Thoracic aorta (tissue), 2 donors: ENCODE measurements around the gene RPTOR. TPM values are rescaled to one million over a fixed set of nuclear protein-coding genes. Genes with fewer than 3 reads are reported as not detected.

ENCODE experiments used
- ATAC-seq: fragments of 150-250 bp; one replicate; pipeline ENCODE4 v1.8.0; 2017; ENCODE audit warnings: low read depth; ENCODE audit not compliant: insufficient number of reproducible peaks, low FRiP score
- DNase-seq: peaks from one replicate; pipeline ENCODE4 v3.0.0-alpha.2; 2020; ENCODE audit warnings: low spot score
- H3K27ac ChIP-seq, 2 donors: fragments of 200-600 bp; sonication (generic); 1 replicate in 1 of 2; 2 replicates in 1 of 2; pipeline ENCODE4 v1.5.1; 2016; ENCODE audit warnings: mild to moderate bottlenecking in 2 of 2, moderate library complexity in 2 of 2
- H3K27me3 ChIP-seq: fragments of 200-600 bp; sonication (generic); replicated peaks from 2 replicates; pipeline ENCODE4 v1.6.0; 2016; ENCODE audit warnings: mild to moderate bottlenecking; ENCODE audit not compliant: insufficient read depth
- H3K36me3 ChIP-seq: fragments of 200-600 bp; sonication (generic); one replicate; pipeline ENCODE4 v1.5.1; 2016
- H3K4me1 ChIP-seq, 2 donors: fragments of 200-600 bp; sonication (generic); 1 replicate in 1 of 2; 2 replicates in 1 of 2; pipeline versions ENCODE4 v1.5.1 to v1.6.0; 2016; ENCODE audit warnings: low read depth in 2 of 2, mild to moderate bottlenecking in 1 of 2; ENCODE audit not compliant: control insufficient read depth in 1 of 2
- H3K4me3 ChIP-seq: fragments of 200-600 bp; sonication (generic); 2 replicates; pipeline ENCODE4 v1.5.1; 2016; ENCODE audit warnings: mild to moderate bottlenecking
- H3K9me3 ChIP-seq: fragments of 200-600 bp; sonication (generic); 2 replicates; pipeline ENCODE4 v1.5.1; 2016
- CTCF ChIP-seq: fragments of 200-600 bp; sonication (generic); IDR thresholded peaks from one replicate; pipeline ENCODE4 v1.5.1; 2019; ENCODE audit warnings: antibody characterized with exemption
- total RNA-seq, 2 donors: library from RNA; depleted of rRNA; stranded (reverse); fragments of >200 nt; gene quantifications; one replicate each; pipeline versions ENCODE4 v1.1.0 to v1.2.3, GENCODE V29; 2016

Gene RPTOR
- total RNA-seq, 2 donors from 2014 or later, result 42.0 to 47.4 TPM

DNA sequence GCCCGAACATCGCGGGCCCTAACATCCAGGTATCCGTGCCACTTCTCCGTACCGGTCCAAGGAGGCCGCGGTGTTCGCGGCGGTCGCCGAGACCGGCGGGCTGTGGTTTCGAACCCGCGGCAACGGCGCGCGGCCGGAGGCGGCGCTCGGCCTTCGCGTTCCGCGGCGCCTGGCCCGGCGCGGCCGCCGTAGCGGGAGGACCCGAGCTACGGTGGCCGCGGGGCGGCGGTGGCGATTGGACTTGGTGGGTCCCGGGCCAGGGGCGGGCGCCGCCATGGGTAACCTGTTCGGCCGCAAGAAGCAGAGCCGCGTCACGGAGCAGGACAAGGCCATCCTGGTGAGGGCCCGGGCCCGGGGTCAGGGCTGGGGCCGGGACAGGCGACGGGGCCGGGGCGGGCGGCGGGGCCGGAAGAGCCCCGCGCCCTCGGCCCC lies 447.0 kb downstream of the RPTOR start, which contains the start of gene CHMP6:
Gene CHMP6, plus strand, starts transcription at position 197 of the 432 bp plus-strand sequence. Its CDS starts 78 bp downstream, at position 275.
- TF ChIP-seq CTCF, result no peak
- DNase-seq (no peak), ATAC-seq (no peak)
- Histone ChIP-seq H3K4me3 (peak within 1 kb of the TSS; percentile 81), H3K27me3 (no peaks in the 10 kb centered on the region), H3K4me1 (peaks cover 16 to 56% of the 10 kb centered on the region in 2 donors), H3K9me3 (no peaks in the 10 kb centered on the region), H3K36me3 (peaks cover 16% of the 10 kb centered on the region), H3K27ac (no peak within 1 kb of the TSS)

DNA sequence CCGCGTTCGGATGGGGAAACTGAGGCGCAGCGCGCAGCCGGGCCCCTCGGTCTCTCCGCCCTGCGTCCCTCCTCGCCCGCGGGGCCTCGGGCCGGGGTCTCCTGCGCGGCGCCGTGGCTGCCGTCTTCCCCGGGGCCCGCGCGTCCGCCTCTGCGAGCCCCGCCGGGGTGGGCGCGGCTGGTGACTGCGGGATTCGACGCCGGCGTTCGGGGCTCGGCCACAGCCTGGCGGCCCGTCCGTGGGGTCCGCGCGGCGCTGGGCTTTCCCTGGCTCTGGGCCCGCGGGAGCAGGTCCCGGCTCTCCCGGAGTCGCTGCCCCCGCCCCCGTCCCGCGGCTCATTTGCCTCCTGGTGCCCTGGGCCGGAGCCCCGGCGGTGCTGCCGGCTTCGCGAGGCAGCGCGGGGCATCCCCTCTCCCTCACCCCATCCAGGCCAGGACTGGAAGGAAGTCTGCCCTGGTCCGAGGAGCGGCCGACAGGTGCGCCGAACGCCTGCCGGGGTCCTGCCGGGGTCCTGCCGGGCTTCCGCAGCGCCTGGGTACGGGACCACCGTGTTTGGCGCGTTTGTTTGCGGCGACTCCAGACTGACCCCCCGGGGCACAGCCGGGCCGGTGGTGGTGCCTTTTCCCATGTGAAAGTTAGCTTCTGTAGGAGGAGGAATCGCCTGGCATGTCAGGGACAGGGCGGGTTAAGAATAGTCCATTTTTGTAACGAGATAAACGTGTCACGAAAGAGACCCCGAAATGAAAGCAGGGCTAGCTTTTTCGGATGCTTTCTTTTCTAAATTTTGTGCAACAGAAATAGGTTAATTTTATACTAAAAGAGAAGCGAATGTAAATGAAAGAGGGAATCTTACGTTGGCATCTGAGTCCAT lies 447.7 kb downstream of the RPTOR start:
- peak overlapping the region; percentile 81 for H3K4me3 ChIP-seq
- no peaks in the 10 kb centered on the region for H3K27me3 ChIP-seq
- peaks cover 22% of the 10 kb centered on the region for H3K36me3 ChIP-seq
- H3K9me3 ChIP-seq, result no peaks in the 10 kb centered on the region
- ATAC-seq, result peak; percentile 29
- DNase-seq, result no peak
- no peak for TF ChIP-seq CTCF
- no peak overlapping the region for H3K27ac ChIP-seq
- H3K4me1 ChIP-seq, result peaks cover 16 to 50% of the 10 kb centered on the region in 2 donors

GRCh38 chr17:80992948-80993624 lies 448.4 kb downstream of the RPTOR start:
- TF ChIP-seq CTCF, result no peak
- Histone ChIP-seq H3K27ac (no peak overlapping the region), H3K4me3 (peak overlapping the region; percentile 81), H3K36me3 (peaks cover 30% of the 10 kb centered on the region), H3K27me3 (no peaks in the 10 kb centered on the region), H3K9me3 (no peaks in the 10 kb centered on the region), H3K4me1 (peaks cover 13 to 42% of the 10 kb centered on the region in 2 donors)
- no peak for ATAC-seq
- DNase-seq, result no peak

DNA sequence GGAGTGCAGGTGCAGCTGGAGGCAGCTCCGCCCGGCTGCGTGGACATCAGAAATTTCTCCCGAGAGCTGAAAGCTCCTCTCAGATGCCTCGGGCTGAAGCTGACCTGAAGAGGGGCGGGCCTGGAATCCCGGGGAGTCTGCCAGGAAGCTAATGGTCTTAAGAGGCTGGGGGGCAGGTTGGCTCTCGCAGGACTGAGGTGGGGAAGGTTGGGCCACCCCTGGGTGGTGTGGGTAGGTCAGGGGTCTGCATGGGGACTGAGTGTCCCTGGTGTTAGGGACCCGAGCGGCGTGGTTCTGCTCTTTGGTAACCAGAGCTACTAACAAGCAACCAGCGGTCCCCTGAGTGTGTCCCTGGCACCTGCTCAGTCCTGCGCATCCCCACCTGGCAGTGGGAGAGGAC lies 450.5 kb downstream of the RPTOR start:
- TF ChIP-seq CTCF, result no peak
- Histone ChIP-seq H3K27ac (no peak overlapping the region), H3K27me3 (no peaks in the 10 kb centered on the region), H3K4me1 (peaks cover 10 to 28% of the 10 kb centered on the region in 2 donors), H3K4me3 (no peak overlapping the region), H3K9me3 (no peaks in the 10 kb centered on the region), H3K36me3 (peaks cover 47% of the 10 kb centered on the region)
- no peak for DNase-seq
- ATAC-seq, result no peak
